Activated B cell treated with CpG ODN at 0.5 μM for 24 hours (primary cell): ENCODE data around the gene CAAP1. TPM values are rescaled to one million over a fixed set of nuclear protein-coding genes. Genes with fewer than 3 reads are reported as not detected.
"Not testable (repeated sequence)": the region's sequence is repeated elsewhere in the genome, so short reads cannot be mapped to it uniquely, and the experiment has no call there.

Experiments used
- ATAC-seq: fragments of 200-7000 bp; cut with Tn5 transposase; one replicate; pipeline ENCODE4 v1.10.0; 2021; ENCODE audit warnings: low read depth, mild to moderate bottlenecking, moderate library complexity
- CTCF ChIA-PET: fragments of 350-600 bp; sonication (Branson Sonifier 250); formaldehyde crosslinking; loops from one replicate; lab custom pipeline; 2021; ENCODE audit warnings: antibody characterized with exemption; lab: Charles Lee
- POLR2A ChIA-PET: fragments of 350-600 bp; sonication (Branson Sonifier 250); formaldehyde crosslinking; loops from one replicate; lab custom pipeline; 2021; ENCODE audit warnings: antibody characterized with exemption; lab: Charles Lee
- DNase-seq: peaks from one replicate; pipeline ENCODE4 v3.0.0; 2022
- H3K27ac Mint-ChIP-seq: one replicate; pipeline ENCODE4 v1.8.0; 2020; ENCODE audit warnings: mixed read lengths
- H3K27me3 Mint-ChIP-seq: one replicate; pipeline ENCODE4 v1.8.0; 2021; ENCODE audit warnings: mixed read lengths
- H3K36me3 Mint-ChIP-seq: one replicate; pipeline ENCODE4 v1.8.0; 2021; ENCODE audit warnings: low read depth, mixed read lengths
- H3K4me1 Mint-ChIP-seq: one replicate; pipeline ENCODE4 v1.8.0; 2021; ENCODE audit warnings: mixed read lengths
- H3K4me3 Mint-ChIP-seq: one replicate; pipeline ENCODE4 v1.8.0; 2020; ENCODE audit warnings: mild to moderate bottlenecking, mixed read lengths
- H3K9me3 Mint-ChIP-seq: one replicate; pipeline ENCODE4 v1.8.0; 2020; ENCODE audit warnings: mixed read lengths
- CTCF ChIP-seq: fragments of 200-600 bp; IDR thresholded peaks from one replicate; pipeline ENCODE4 v1.8.0; 2022; ENCODE audit warnings: antibody characterized with exemption, mild to moderate bottlenecking
- intact Hi-C: fragments of 100-400 bp; cut with micrococcal nuclease; formaldehyde crosslinking; loops from one replicate; pipeline ENCODE4 v1.15.1; 2024
- total RNA-seq: library from RNA; stranded (reverse); gene quantifications from 2 replicates; pipeline ENCODE4 v1.2.3, GENCODE V29; 2022

Gene CAAP1
- total RNA-seq, 1 donor from 2014 or later, result 16.6 TPM

GRCh38 chr9:26850995-26851394 is 41.6 kb downstream of the CAAP1 start:
- ChIA-PET POLR2A (no interaction called here), CTCF (no interaction called here)
- intact Hi-C loops, result no loop called here
- ATAC-seq, result no peak
- DNase-seq, result no peak
- no peak for TF ChIP-seq CTCF
- H3K9me3 Mint-ChIP-seq, result no peaks in the 10 kb centered on the region
- peaks cover 32% of the 10 kb centered on the region for H3K36me3 Mint-ChIP-seq
- no peaks in the 10 kb centered on the region for H3K27me3 Mint-ChIP-seq
- H3K27ac Mint-ChIP-seq, result no peak overlapping the region
- H3K4me3 Mint-ChIP-seq, result no peak overlapping the region
- no peaks in the 10 kb centered on the region for H3K4me1 Mint-ChIP-seq

GRCh38 chr9:26833792-26834191 is 58.8 kb downstream of the CAAP1 start:
- POLR2A ChIA-PET, result no interaction called here
- Mint-ChIP-seq H3K27me3 (no peaks in the 10 kb centered on the region), H3K4me1 (no peaks in the 10 kb centered on the region), H3K4me3 (no peak overlapping the region), H3K36me3 (peaks cover 9% of the 10 kb centered on the region), H3K27ac (no peak overlapping the region), H3K9me3 (peaks cover 3% of the 10 kb centered on the region)
- CTCF ChIA-PET, result no interaction called here
- no peak for DNase-seq
- intact Hi-C loops, result no loop called here
- no peak for ATAC-seq
- no peak for TF ChIP-seq CTCF

GRCh38 chr9:26828391-26828955 is 64.1 kb downstream of the CAAP1 start:
- DNase-seq, H3K36me3 Mint-ChIP-seq, H3K4me3 Mint-ChIP-seq, H3K27ac Mint-ChIP-seq, H3K4me1 Mint-ChIP-seq, ATAC-seq, CTCF ChIA-PET, intact Hi-C loops, H3K9me3 Mint-ChIP-seq, H3K27me3 Mint-ChIP-seq, POLR2A ChIA-PET: not testable (repeated sequence)

- ATAC-seq, result no peak
- DNase-seq, result no peak
- POLR2A ChIA-PET, result no interaction called here
- Mint-ChIP-seq H3K9me3 (no peaks in the 10 kb centered on the region), H3K4me1 (no peaks in the 10 kb centered on the region), H3K27me3 (peaks cover 4% of the 10 kb centered on the region), H3K4me3 (no peak overlapping the region), H3K36me3 (no peaks in the 10 kb centered on the region), H3K27ac (no peak overlapping the region)
- CTCF ChIA-PET, result no interaction called here
- no peak for TF ChIP-seq CTCF
- intact Hi-C loops, result no loop called here
Measured at GRCh38 chr9:26814799-26815198, 77.8 kb downstream of the CAAP1 start.

- ATAC-seq (no peak), DNase-seq (no peak)
- no peak overlapping the region for H3K4me3 Mint-ChIP-seq
- H3K27me3 Mint-ChIP-seq, result peaks cover 4% of the 10 kb centered on the region
- no peaks in the 10 kb centered on the region for H3K36me3 Mint-ChIP-seq
- no peak overlapping the region for H3K27ac Mint-ChIP-seq
- H3K4me1 Mint-ChIP-seq, result no peaks in the 10 kb centered on the region
- no peaks in the 10 kb centered on the region for H3K9me3 Mint-ChIP-seq
- intact Hi-C loops, result no loop called here
- POLR2A ChIA-PET, result no interaction called here
- TF ChIP-seq CTCF, result no peak
- CTCF ChIA-PET, result no interaction called here
Measured at GRCh38 chr9:26813247-26813646, 79.4 kb downstream of the CAAP1 start.

DNA sequence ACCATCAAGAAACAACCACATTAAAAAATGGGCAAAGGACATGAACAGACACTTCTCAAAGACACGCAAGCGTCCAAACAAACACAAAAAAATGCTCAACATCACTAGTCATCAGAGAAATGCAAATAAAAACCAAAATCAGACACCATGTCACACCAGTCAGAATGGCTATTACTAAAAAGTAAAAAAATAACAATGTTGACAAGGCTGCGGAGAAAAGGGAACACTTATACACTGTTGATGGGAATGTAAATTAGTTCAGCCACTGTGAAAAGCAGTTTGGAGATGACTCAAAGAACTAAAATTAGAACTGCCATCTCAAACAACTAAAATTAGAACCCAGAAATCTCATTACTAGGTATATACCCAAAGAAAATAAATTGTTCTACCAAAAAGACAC is 80.4 kb downstream of the CAAP1 start:
- ATAC-seq (no peak), DNase-seq (no peak)
- no peaks in the 10 kb centered on the region for H3K36me3 Mint-ChIP-seq
- no peak overlapping the region for H3K4me3 Mint-ChIP-seq
- H3K4me1 Mint-ChIP-seq, result no peaks in the 10 kb centered on the region
- CTCF ChIA-PET, result no interaction called here
- H3K27me3 Mint-ChIP-seq, result peaks cover 4% of the 10 kb centered on the region
- no peaks in the 10 kb centered on the region for H3K9me3 Mint-ChIP-seq
- TF ChIP-seq CTCF, result no peak
- POLR2A ChIA-PET, result no interaction called here
- intact Hi-C loops, result no loop called here
- no peak overlapping the region for H3K27ac Mint-ChIP-seq
